Mucosa of descending colon (tissue), 3 donors: ENCODE results near the gene CTSD. TPM values are rescaled to one million over a fixed set of nuclear protein-coding genes. Genes with fewer than 3 reads are reported as not detected.
"Not testable (repeated sequence)": the region's sequence is repeated elsewhere in the genome, so short reads cannot be mapped to it uniquely, and the experiment has no call there.

Experiments used
- ATAC-seq: fragments of 200-7000 bp; cut with Tn5 transposase; one replicate; pipeline ENCODE4 v1.9.1; 2020; ENCODE audit warnings: mild to moderate bottlenecking, moderate library complexity
- DNase-seq, 3 donors: peaks; one replicate each; pipeline ENCODE4 v3.0.0-alpha.2; 2020
- H3K36me3 ChIP-seq: fragments of 200-600 bp; one replicate; pipeline ENCODE4 v1.8.0; 2021; ENCODE audit warnings: low read depth, mild to moderate bottlenecking
- H3K4me1 ChIP-seq: fragments of 200-600 bp; one replicate; pipeline ENCODE4 v1.8.0; 2021; ENCODE audit warnings: low read depth, mild to moderate bottlenecking
- H3K4me3 ChIP-seq: fragments of 200-600 bp; one replicate; pipeline ENCODE4 v1.8.0; 2021; ENCODE audit warnings: mild to moderate bottlenecking
- H3K9me3 ChIP-seq: fragments of 200-600 bp; one replicate; pipeline ENCODE4 v1.8.0; 2021; ENCODE audit warnings: mild to moderate bottlenecking
- intact Hi-C, 2 donors: fragments of 100-400 bp; cut with DNase I in 1 of 2; cut with micrococcal nuclease in 1 of 2; formaldehyde crosslinking; loops; one replicate each; pipeline versions ENCODE4 v1.11.0 to v1.11.1; 2022; cut with DNase I, micrococcal nuclease
- long read RNA-seq, 2 donors: library from polyadenylated mRNA; unstranded; transcript quantifications; one replicate each; pipeline ENCODE4 v2.0.0, GENCODE V29; 2019 to 2021
- total RNA-seq, 3 donors: library from RNA; stranded (reverse); fragmentation: NEBNext Ultra II Directional in 2 of 3; extraction: Animal tissue kit (Norgen Biotek cat#: 25700) in 2 of 3; gene quantifications; one replicate each; pipeline versions ENCODE4 v1.2.1 to v1.2.4, GENCODE V29; 2021 to 2023
- TF ChIP-seq, protein P1 (sequence below): fragments of 200-600 bp; IDR thresholded peaks from one replicate; pipeline ENCODE4 v1.8.0; 2022; ENCODE audit warnings: antibody characterized with exemption, mild to moderate bottlenecking
- donor health status: DM: no; HTN: no; CAD: no; lungs with moderate emphysema.
- donor health status: DM: no; HTN: no; CAD: no.
- donor health status: DM: no; HTN: yes; CAD: no.

Gene CTSD
- 1,000 to 10,000 TPM in 2 of 3 donors, 100 to 1,000 TPM in 1; 631 to 1,107 (median 1,007) TPM for total RNA-seq
- long read RNA-seq, donor 1, transcript CTSD-201 (9 exons, 2,123 nt): major isoform, 565 of 762 reads
- long read RNA-seq, donor 1, partial matches to known transcripts: 140 of 762 reads
- long read RNA-seq, donor 1, other reads (novel, unspliced or antisense): 55 of 762 reads
- long read RNA-seq, donor 2, transcript CTSD-201 (9 exons, 2,123 nt): major isoform, 1,074 of 1,174 reads
- long read RNA-seq, donor 2, partial matches to known transcripts: 50 of 1,174 reads
- long read RNA-seq, donor 2, other reads (novel, unspliced or antisense): 45 of 1,174 reads

DNA sequence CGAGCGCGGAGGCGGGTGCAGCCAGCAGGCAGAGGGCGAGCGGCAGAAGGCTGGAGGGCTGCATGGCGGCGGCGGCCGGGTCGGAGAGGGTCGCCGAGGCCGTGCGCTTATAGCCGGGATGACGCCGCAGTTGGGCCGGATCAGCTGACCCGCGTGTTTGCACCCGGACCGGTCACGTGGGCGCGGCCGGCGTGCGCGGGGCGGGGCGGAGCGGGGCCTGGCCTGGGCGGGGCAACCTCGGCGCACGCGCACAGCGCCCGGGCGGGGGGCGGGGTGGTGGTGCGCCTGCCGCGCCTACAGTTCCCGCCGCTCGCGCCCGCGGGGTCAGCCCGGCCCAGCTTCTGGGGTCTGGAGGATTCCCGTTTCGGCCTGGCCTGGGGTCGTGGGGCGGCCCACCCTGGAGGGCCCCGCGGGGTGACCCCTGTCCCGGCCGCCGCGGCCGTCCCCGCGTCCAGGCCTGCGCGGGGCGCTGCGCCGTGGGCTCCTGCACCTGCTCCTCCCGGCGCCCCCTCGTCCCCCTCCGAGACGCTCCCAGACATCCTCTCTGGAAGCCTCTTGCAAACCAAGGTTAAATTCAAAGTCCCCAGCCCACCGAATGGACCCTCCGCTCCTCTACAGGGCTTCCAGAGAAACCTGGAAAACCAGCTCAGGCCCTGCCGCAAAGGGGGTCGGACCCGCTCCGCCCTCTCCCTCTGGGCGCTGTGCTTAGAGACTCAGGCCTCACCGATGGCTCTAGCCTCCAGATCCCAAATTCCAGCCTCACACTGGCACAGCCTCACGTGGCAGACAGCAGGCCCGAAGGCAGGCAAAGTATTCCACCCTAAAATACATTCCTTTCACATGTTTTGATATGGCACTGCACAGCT, at the start of gene CTSD:
Gene CTSD, minus strand, starts transcription at position 132 of the 866 bp plus-strand sequence. Its CDS starts 68 bp downstream, at position 64.
- H3K36me3 ChIP-seq: no peaks in the 10 kb centered on the region
- intact Hi-C loops: loop anchor here in 1 of 2 donors (5.0 kb wide), 1 partner anchor 68 kb away; the partner anchor contains the start of gene SYT8
- TF ChIP-seq, protein P1, sequence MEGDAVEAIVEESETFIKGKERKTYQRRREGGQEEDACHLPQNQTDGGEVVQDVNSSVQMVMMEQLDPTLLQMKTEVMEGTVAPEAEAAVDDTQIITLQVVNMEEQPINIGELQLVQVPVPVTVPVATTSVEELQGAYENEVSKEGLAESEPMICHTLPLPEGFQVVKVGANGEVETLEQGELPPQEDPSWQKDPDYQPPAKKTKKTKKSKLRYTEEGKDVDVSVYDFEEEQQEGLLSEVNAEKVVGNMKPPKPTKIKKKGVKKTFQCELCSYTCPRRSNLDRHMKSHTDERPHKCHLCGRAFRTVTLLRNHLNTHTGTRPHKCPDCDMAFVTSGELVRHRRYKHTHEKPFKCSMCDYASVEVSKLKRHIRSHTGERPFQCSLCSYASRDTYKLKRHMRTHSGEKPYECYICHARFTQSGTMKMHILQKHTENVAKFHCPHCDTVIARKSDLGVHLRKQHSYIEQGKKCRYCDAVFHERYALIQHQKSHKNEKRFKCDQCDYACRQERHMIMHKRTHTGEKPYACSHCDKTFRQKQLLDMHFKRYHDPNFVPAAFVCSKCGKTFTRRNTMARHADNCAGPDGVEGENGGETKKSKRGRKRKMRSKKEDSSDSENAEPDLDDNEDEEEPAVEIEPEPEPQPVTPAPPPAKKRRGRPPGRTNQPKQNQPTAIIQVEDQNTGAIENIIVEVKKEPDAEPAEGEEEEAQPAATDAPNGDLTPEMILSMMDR: no peak
- H3K4me3 ChIP-seq: peak within 1 kb of the TSS; percentile 97
- H3K9me3 ChIP-seq: no peaks in the 10 kb centered on the region
- peak; percentile 93 to 95 (median 93) for DNase-seq
- ATAC-seq: peak; percentile 86
- peaks cover 38% of the 10 kb centered on the region for H3K4me1 ChIP-seq

DNA sequence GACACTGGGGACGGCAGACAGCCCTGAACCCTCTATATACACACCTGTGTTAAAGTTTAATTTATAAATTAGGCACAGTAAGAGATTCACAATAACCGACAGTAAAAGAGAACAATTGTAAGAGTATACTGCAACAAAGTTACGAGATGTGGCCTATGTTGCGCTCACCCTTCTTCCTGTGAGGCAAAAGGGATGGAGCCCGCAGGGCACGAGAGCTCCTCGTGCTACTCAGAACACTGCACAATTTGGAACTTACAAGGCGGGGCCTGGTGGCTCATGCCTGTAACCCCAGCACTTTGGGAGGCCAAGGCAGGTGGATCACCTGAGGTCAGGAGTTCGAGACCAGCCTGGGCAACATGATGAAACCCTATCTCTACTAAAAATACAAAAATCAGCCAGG, 49.6 kb upstream of the CTSD start:
- intact Hi-C loops: not testable (repeated sequence)

DNA sequence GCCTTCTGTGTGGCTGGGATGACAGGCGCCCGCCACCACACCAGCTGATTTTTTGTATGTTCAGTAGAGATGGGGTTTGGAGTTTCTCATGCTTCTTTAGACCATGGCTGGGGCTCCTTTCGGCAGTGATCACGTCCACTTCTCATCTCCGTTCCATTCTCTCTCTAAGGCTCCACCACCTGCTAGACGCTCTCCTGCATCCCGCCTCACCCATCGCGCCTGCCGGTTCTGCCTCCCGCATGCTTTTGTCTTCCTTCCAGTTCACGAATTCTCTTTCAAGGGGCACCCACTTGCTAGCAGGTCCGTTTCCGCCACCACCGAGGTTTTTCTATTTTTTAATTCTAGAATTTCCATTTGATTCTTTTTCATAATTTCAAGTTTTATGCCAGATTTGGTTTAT, 49.1 kb upstream of the CTSD start:
- intact Hi-C loops: no loop called here
- DNase-seq: no peak
- Histone ChIP-seq H3K4me1 (no peaks in the 10 kb centered on the region), H3K36me3 (no peaks in the 10 kb centered on the region), H3K9me3 (no peaks in the 10 kb centered on the region), H3K4me3 (no peak overlapping the region)
- ATAC-seq: no peak
- TF ChIP-seq, protein P1: no peak

More for the DNA sequence above, 49.6 kb upstream of the CTSD start:
- H3K4me3 ChIP-seq, H3K36me3 ChIP-seq, H3K9me3 ChIP-seq, H3K4me1 ChIP-seq, ATAC-seq, DNase-seq: not testable (repeated sequence)

DNA sequence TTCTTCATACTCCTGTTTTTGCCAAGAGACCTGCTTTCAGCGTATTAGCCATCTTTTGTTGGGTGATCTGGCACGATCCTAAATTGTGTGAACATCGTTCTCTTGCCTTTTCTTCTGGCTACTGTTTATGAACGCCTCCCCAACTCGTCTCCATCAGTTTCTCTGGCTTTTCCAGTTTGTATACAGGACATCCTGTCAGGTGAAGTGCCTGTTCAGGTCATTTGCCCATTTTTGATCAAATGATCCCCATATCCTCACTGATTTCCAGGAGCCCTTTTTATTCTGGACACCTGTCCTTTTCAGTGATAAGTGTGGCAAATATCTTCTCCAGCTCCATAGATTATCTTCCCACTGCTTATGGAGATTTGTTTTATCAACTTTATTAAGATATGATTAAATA, 48.5 kb upstream of the CTSD start:
- Histone ChIP-seq H3K4me3 (no peak overlapping the region), H3K9me3 (no peaks in the 10 kb centered on the region), H3K36me3 (no peaks in the 10 kb centered on the region), H3K4me1 (peaks cover 3% of the 10 kb centered on the region)
- TF ChIP-seq, protein P1: no peak
- no peak for ATAC-seq
- intact Hi-C loops: no loop called here
- DNase-seq: no peak

DNA sequence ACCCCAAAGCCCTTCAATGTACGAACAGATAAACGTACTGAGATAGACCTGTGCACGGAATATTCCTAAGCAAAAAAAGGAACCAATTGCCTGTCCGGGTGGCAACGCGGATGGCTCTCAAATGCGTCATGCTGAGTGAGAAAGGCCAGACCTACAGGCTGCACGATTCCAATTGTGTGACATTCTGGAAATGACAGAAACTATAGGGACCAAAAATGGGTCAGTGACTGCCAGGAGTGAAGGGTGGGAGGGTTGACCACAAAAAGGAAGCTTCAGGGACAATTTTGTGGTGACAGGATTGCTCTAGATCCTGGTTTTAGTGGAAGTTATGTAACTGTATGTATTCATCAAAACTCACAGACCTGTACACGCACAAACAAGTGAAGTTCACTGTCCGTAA, 47.0 kb upstream of the CTSD start:
- TF ChIP-seq, protein P1: no peak
- peaks cover 3% of the 10 kb centered on the region for H3K4me1 ChIP-seq
- ATAC-seq (no peak), DNase-seq (no peak)
- intact Hi-C loops: no loop called here
- no peaks in the 10 kb centered on the region for H3K9me3 ChIP-seq
- no peak overlapping the region for H3K4me3 ChIP-seq
- H3K36me3 ChIP-seq: no peaks in the 10 kb centered on the region
